Stimulated activated CD4-positive, alpha-beta T cell treated with anti-CD3 and anti-CD28 coated beads, Interleukin-2, amount 100 ng/mL, for 24 hours (primary cell): ENCODE measurements around the gene KIF5A.
"Not testable (repeated sequence)": the region's sequence is repeated elsewhere in the genome, so short reads cannot be mapped to it uniquely, and the experiment has no call there.

Experiments
- DNase-seq, 2 donors: peaks; one replicate each; pipeline ENCODE4 v3.0.0-alpha.2; 2020

KIF5A gene

GRCh38 chr12:57609781-57610553 is 60.1 kb downstream of the KIF5A start:
- no peak for DNase-seq

GRCh38 chr12:57610554-57611107 is 60.8 kb downstream of the KIF5A start:
- DNase-seq = no peak

GRCh38 chr12:57611108-57611826 is 61.4 kb downstream of the KIF5A start, which contains the start of gene ARHGEF25:
Gene ARHGEF25 (plus strand): TSS chr12:57611435. CDS start chr12:57611895, 460 bp downstream.
- DNase-seq = peak; percentile 54 to 75

GRCh38 chr12:57611827-57612710 is 62.2 kb downstream of the KIF5A start:
- no peak for DNase-seq

- no peak for DNase-seq
Measured at GRCh38 chr12:57612711-57613426, 63.0 kb downstream of the KIF5A start.

- DNase-seq = no peak
Measured at GRCh38 chr12:57613427-57614109, 63.7 kb downstream of the KIF5A start.

- DNase-seq = peak in 1 of 2 donors; percentile 45
Measured at GRCh38 chr12:57614178-57614947, 64.5 kb downstream of the KIF5A start.

- DNase-seq = no peak
Measured at GRCh38 chr12:57614948-57615500, 65.2 kb downstream of the KIF5A start.

GRCh38 chr12:57615637-57616036 is 65.8 kb downstream of the KIF5A start:
- DNase-seq = no peak

GRCh38 chr12:57616383-57617101 is 66.7 kb downstream of the KIF5A start:
- no peak for DNase-seq

GRCh38 chr12:57617942-57618341 is 68.1 kb downstream of the KIF5A start:
- DNase-seq = no peak

- DNase-seq = not testable (repeated sequence)
Measured at GRCh38 chr12:57618431-57618830, 68.6 kb downstream of the KIF5A start.

- no peak for DNase-seq
Measured at GRCh38 chr12:57618966-57619433, 69.2 kb downstream of the KIF5A start.

GRCh38 chr12:57619434-57620244 is 69.8 kb downstream of the KIF5A start:
- peak in 1 of 2 donors; percentile 42 for DNase-seq

GRCh38 chr12:57620245-57620935 is 70.5 kb downstream of the KIF5A start:
- no peak for DNase-seq

GRCh38 chr12:57620936-57621496 is 71.2 kb downstream of the KIF5A start:
- peak in 1 of 2 donors; percentile 38 for DNase-seq

- DNase-seq = peak; percentile 73 to 78
Measured at GRCh38 chr12:57621497-57622292, 71.9 kb downstream of the KIF5A start.
